GM18508 (cell line): ENCODE data around the gene LHFPL5.

Experiments
- ATAC-seq: cut with Tn5 transposase; IDR thresholded peaks from one replicate; pipeline ENCODE4 v1.9.1; 2021; ENCODE audit warnings: moderate number of reproducible peaks; ENCODE audit not compliant: insufficient read depth, unreplicated experiment

The LHFPL5 gene

GRCh38 chr6:35804996-35805736 lies at the start of gene LHFPL5:
Gene LHFPL5 (plus strand): TSS chr6:35805352. CDS start chr6:35805671, 319 bp downstream.
- ATAC-seq: no peak

GRCh38 chr6:35757456-35758123 lies 47.6 kb upstream of the LHFPL5 start:
- no peak for ATAC-seq

- no peak for ATAC-seq
These were observed 45.7 kb upstream of the LHFPL5 start for GRCh38 chr6:35759426-35759825.

- no peak for ATAC-seq
These were observed 39.4 kb upstream of the LHFPL5 start for GRCh38 chr6:35765739-35766138.

DNA sequence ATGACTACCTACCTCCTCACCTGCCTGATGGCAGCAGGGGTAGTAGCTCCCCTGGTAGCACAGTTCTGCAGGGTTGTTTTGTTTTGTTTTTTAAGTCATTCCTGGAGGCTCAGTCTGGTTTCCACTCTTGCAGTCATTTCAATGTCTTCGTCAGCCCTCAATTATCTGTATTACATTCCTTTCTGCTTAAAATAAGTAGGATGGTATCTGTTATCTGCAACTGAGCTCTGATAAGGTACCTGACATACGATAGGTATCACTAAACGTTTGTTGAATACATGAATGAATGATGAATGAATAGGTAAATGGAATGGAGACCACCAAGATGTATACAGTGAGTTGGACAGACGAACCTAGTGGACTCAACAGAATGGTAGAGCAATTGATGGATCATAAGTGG lies 35.9 kb upstream of the LHFPL5 start:
- no peak for ATAC-seq

DNA sequence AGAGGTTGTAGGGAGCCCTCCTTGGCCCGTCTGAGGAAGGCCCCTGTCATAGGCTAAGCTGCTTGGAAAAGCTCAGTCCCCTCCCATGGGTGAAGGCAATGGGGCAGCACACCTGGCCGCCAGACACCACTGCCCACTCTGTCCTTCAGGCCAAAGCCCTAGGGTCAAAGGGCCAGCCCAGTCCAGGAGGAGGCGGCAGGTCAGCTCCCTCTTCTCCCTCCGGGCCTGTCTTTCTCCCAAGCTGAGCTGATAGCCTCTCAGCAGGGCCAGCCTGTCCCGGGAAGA lies 33.9 kb upstream of the LHFPL5 start:
- ATAC-seq: no peak

DNA sequence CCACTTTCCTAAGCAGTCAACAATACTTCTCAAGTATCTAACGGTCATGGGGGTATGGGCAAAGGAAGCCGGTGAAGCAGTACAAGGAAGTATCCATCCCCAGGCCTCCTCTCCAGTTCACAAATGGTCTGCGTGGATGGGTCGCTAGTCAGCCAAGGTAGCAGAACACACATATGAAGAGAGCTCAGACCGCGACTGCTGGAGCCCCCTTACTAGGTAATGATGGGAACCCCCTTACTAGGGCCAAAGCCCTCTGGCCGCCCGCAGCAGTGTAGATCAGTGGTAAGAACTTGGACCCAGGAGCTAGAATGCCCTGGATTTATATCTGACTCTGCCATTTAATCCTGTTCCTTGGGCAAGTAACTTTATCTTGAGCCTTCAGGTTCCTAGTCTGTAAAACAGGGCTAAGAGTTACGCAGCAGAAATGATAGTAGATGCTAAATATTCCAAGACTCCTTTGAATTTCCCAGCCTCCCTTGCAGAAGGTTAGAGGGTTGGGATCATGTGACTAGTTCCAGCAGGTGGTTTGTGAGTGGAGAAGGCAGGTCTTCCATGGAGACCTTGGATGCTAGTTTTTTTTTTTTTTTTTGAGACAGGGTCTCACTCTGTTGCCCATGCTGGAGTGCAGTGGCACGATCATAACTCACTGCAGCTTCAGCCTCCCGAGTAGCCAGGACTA lies 30.9 kb upstream of the LHFPL5 start:
- no peak for ATAC-seq

DNA sequence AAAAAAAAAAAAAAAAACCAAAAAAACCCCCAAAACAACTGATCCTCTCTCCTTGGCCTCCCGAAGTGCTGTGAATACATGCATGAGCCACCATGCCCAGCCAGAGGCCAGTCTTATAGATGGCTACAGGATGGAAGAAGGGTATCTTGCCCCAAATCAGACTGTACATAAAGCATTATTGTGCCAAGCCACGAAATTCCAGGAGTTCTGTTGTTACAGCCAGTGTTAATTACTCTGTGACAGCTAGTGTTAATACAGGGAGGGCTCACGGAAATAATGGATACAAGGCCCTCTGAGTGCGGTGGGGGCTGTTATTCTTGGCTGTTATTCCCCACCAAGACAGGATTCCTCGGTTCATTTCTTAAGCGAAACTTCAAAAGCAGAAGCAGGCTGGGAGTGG lies 30.1 kb upstream of the LHFPL5 start:
- ATAC-seq: no peak

DNA sequence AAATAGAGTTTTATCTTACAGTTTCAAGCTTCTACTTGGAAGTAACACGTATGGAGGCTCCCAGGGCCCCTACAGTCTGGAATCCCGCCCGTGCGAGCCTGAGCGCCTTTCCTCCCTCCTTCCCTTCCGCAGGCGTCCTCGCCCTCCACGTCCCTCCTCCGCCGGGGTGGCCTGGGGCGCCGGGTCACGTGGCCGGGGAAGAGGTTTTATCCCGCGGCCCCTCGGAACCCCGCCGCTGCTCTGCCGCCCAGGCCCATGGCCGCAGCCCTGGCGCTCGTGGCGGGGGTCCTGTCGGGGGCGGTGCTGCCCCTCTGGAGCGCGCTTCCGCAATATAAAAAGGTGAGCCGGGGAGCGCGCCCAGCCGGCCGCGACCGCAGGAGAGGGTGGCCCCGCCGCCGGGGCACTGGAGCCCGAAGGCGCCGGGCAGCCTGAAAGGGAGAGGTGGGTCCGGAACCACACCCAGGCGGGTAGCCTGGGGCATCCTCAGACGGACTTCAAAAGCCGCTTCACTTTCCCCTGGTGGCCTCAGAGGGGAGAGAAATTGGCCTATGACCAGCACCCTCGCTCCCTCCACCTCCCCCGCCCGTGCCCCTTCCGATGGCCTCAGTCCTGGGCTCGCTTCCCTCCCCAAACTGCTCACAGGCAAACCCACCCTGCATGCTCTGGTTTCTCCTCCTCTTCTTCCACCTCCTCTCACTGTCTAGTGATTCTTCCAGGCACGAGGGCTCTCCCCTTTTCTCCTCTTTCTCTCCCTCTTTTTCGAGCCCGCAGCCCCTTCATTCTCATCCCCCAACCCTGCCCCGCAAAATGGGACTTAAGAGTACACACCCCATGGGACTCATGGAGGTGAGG lies 28.6 kb upstream of the LHFPL5 start, which contains the start of gene CLPSL2:
Gene CLPSL2 (plus strand): TSS at position 235 of the 852 bp plus-strand sequence. CDS start 21 bp downstream, at position 256.
- no peak for ATAC-seq

GRCh38 chr6:35777356-35778102 lies 27.6 kb upstream of the LHFPL5 start:
- ATAC-seq: no peak

DNA sequence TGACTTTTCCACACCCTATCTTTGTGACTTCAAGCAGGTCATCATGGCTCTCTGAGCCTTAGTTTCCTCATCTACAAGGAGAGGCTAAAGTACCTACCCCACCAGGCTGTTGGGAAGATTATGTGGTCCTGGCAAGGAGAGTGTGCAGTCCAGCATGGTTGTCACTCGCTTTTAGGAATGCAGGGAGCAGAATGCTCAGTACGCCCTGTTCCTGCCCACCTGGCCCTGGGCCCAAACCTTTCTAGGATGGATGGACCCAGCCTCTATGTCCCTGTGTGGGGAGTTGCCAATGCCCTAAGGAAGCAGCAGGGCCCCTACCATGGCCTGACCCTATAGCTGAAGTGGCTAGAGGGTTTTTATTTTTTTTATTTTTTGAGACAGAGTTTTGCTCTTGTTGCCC lies 26.7 kb upstream of the LHFPL5 start:
- ATAC-seq: no peak

DNA sequence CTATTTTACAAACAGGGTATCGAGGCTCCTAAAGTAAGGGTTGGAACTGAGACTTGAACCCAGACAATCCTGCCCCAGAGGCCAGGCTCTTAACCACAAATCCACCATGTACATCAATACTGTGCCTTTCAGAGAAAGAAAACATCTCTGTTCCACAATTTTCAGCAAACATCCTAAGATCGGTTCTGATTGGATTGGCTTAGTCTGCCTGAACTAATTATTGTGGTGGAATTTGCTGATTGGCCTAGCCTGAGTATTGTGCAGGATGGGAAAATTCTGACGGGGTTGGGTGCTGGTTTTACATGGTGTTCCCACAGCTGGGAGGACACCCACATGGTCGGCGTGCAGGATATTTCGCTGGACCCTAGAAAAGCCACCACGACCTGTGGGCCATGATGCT lies 24.4 kb upstream of the LHFPL5 start, which contains the start of gene CLPSL1:
Gene CLPSL1 (plus strand): TSS at position 301 of the 400 bp plus-strand sequence. CDS start 92 bp downstream, at position 393.
- no peak for ATAC-seq

- no peak for ATAC-seq
These were observed 23.9 kb upstream of the LHFPL5 start for GRCh38 chr6:35781290-35781689.

DNA sequence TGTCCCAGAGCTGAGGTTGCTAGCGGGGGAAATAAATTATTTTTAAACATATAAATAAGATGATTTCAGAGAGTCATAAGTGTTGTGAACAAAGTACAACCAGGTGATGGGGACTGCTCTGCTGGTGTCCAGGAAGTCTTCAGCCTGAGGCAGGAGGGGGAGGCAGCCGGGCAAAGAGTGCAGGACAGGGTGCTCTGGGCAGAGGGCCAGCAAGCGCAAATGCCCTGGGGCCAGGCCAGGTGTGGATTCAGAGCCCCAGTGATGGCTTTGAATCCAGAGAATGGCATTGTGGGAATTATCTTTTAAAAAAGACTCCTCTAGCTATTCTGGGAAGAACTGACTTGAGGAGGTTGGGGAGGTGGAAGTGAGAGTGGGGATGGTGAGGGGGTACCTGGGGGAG lies 22.7 kb upstream of the LHFPL5 start:
- ATAC-seq: no peak

- no peak for ATAC-seq
These were observed 21.0 kb upstream of the LHFPL5 start for GRCh38 chr6:35784200-35784599.

GRCh38 chr6:35786272-35786671 lies 18.9 kb upstream of the LHFPL5 start:
- no peak for ATAC-seq

DNA sequence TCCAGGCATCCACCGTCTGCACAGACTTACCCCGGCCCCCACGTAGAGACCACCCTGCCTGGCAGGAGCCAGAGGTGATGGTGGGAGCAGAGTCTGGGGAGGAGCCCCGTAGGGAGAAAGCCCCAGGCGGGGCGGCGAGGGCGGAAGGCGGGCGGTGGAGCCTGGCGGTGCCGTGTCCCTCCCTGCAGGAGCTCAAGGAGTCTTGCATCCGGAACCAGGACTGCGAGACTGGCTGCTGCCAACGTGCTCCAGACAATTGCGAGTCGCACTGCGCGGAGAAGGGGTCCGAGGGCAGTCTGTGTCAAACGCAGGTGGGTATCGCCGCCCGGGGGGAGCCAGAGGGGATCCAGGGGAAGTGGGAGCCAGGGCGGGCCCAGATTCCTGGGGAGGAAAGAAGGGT lies 18.3 kb upstream of the LHFPL5 start:
- no peak for ATAC-seq

DNA sequence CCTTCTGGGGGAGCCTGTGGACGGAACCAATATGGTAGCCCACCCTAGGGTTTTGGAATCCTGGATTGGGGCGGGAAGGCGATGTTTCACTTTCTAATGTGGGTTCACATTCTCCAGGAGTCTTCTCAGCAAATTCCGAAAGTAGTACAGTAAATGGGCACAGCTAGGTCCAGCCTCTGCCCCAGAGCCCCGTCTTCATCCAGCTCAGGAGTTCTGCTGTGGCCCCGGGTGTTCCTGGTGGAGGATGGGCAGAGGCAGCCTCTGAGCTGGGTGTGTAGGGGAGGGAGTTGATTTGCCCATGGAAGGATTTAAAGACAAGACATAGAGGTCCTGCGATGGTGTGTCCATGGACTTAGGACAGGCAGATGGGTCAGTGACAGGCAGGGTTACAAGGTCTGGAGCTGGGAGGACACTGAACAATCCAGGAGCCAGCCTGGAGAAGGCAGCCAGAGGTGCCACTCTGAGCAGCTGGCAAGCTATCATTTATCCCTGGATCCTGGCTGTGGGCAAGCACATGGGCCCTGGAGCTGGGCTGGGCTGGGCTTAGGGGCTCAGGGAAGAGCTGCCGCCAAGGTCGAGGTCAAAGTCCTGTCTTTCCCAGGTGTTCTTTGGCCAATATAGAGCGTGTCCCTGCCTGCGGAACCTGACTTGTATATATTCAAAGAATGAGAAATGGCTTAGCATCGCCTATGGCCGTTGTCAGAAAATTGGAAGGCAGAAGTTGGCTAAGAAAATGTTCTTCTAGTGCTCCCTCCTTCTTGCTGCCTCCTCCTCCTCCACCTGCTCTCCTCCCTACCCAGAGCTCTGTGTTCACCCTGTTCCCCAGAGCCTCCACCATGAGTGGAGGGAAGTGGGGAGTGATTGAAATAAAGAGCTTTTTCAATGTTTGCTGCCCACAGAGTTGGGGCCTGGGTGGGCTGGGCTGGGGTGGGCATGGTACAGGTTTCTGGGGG lies 17.6 kb upstream of the LHFPL5 start:
- no peak for ATAC-seq
